HG03135 (cell line): ENCODE data around the gene BCORL1.

ENCODE experiments used
- ATAC-seq: cut with Tn5 transposase; IDR thresholded peaks from one replicate; pipeline ENCODE4 v1.9.1; 2021; ENCODE audit warnings: mild to moderate bottlenecking, moderate library complexity; ENCODE audit not compliant: unreplicated experiment

BCORL1 gene

DNA sequence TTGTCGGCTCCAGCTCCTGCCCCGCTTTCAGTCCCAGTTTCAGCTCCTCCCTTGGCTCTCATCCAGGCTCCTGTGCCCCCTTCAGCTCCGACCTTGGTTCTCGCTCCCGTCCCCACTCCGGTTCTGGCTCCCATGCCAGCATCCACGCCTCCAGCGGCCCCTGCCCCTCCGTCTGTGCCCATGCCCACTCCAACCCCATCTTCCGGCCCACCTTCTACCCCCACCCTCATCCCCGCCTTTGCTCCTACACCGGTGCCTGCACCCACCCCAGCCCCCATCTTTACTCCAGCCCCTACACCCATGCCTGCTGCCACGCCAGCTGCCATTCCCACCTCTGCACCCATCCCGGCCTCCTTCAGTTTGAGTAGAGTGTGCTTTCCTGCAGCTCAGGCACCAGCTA is 31.2 kb downstream of the BCORL1 start:
- no peak for ATAC-seq

DNA sequence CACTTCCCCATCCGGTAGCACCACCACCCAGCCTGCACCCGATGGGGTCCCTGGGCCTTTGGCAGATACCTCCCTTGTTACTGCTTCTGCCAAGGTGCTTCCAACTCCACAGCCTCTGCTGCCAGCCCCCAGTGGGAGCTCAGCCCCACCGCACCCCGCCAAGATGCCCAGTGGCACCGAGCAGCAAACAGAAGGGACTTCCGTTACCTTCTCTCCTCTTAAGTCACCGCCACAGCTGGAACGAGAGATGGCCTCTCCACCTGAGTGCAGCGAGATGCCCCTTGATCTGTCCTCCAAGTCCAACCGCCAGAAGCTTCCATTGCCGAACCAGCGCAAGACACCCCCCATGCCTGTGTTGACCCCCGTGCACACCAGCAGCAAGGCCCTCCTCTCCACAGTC is 31.9 kb downstream of the BCORL1 start:
- no peak for ATAC-seq

- ATAC-seq = no peak
These were observed 32.3 kb downstream of the BCORL1 start for GRCh38 chrX:130014770-130015169.

DNA sequence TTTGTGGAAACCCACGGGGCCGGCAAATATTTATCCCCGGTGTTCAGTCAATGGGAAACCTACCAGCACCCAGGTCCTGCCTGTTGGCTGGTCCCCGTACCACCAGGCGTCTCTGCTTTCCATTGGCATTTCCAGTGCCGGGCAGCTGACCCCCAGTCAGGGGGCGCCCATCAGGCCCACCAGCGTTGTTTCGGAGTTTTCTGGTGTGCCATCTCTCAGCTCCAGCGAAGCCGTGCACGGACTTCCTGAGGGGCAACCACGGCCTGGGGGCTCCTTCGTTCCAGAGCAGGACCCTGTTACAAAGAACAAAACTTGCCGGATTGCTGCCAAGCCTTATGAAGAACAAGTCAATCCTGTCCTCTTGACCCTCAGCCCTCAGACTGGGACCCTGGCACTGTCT is 32.7 kb downstream of the BCORL1 start:
- ATAC-seq = no peak

DNA sequence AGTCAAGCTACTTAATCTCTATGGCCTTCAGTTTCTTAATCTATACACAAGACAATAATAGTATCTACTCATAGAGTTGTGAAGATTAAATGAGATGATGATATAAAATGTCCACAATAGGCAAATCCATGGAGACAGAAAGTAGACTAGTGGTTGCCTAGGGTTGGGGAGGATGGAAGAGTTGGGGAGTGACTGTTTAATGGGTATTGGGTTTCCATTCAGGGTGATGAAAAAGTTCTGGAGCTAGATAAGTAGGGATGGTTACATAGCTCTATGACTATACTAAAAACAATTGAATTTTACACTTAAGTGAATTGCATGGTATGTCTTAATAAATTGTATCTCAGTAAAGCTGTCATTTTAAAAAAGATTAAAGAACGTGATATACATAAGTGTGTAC is 35.7 kb downstream of the BCORL1 start:
- ATAC-seq = no peak

- no peak for ATAC-seq
These were observed 38.4 kb downstream of the BCORL1 start for GRCh38 chrX:130020661-130021324.

GRCh38 chrX:130024127-130024526 is 41.7 kb downstream of the BCORL1 start:
- ATAC-seq = peak; percentile 95

GRCh38 chrX:130025256-130025655 is 42.8 kb downstream of the BCORL1 start:
- ATAC-seq = no peak

DNA sequence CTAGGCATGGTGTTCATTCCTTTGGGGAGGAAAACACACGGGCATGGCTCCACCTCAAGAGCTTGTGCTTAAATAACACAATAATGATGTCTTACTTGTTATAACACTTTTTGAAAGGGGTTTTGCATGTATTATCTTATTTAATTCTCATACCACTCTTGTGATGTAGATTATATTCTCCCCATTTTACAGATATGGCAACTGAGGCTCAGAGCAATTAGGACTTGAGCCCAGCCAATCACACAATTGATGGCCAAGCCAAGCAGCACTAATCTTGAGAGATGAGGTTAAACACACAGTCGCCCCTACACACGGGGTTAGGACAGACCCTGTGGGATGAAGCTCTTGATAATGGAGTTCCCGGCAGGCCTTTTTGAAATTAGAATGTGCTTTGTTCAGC is 45.1 kb downstream of the BCORL1 start:
- ATAC-seq = no peak

GRCh38 chrX:130028196-130028595 is 45.8 kb downstream of the BCORL1 start:
- no peak for ATAC-seq

GRCh38 chrX:130030826-130031225 is 48.4 kb downstream of the BCORL1 start:
- no peak for ATAC-seq

- no peak for ATAC-seq
These were observed 50.1 kb downstream of the BCORL1 start for GRCh38 chrX:130032552-130032951.

DNA sequence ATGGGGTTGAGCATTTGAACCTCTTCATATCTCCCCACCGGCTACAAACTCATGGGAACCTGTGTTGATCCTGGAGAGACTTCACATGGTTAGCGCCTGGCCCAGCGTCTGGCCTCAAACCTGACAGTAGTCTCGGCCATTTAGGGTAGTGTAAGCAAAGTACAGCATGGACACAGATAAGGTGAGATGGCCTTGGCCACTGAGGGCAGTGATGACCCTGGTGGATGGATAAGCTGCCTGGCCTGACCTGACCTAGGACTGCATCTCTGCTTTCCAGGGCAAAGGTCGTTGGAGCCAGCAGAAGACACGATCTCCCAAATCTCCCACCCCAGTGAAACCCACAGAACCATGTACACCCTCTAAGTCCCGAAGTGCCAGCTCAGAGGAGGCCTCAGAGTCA is 51.7 kb downstream of the BCORL1 start:
- ATAC-seq = no peak

DNA sequence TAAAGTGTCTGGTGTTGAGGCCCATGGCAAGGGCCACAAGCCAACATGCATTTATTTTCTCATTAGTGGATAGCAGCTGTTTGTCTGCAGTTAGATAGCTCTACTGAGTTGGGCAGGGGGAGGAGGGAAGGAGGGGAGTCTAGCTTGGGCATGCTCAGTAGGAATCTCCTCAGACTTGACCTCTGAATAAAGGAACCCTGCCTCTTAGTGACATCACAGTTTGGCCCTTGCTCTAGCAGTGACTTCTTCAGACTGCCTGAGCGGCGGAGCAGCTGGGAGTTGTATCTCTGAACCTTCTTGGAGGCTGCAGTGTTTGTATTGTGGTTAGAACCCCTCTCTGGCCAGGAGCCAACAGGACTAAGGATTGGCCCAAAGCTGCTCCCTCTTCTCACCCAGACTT is 57.4 kb downstream of the BCORL1 start:
- no peak for ATAC-seq

- no peak for ATAC-seq
These were observed 65.0 kb downstream of the BCORL1 start for GRCh38 chrX:130047416-130047815.

- no peak for ATAC-seq
These were observed 66.3 kb downstream of the BCORL1 start for GRCh38 chrX:130048686-130049222.

GRCh38 chrX:130049821-130050220 is 67.4 kb downstream of the BCORL1 start:
- ATAC-seq = no peak

DNA sequence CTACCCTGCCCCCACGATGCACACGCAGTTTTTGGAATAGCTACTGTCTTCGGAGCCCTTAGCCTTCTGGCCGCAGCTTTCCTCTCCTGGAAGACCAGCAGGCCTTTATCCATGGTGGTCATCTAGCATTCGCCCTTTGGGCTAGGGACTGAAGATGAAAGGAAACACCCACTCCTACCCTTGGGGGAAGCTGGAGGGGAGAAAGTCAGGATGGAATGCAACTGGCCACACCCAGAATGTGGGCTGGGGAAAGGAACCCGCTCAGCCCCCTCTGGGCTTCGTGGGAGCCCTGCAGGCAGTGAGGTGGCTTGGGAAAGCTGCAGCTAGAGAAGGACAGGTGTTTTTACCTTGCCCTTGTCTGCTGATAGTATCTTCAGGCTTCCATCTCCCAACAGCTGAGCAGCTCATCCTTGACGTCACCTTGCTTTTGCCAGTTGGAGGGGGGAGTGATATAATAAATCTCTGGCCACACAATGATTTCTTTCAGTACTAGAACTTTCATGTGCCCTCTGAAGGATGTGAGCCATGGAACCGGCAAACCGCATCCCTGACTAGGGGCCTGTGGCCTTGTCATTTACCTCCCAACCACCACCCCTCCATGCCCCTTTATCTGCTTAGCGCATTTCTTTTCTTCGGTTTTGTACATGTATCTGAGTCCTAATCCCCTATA is 68.9 kb downstream of the BCORL1 start:
- ATAC-seq = no peak

DNA sequence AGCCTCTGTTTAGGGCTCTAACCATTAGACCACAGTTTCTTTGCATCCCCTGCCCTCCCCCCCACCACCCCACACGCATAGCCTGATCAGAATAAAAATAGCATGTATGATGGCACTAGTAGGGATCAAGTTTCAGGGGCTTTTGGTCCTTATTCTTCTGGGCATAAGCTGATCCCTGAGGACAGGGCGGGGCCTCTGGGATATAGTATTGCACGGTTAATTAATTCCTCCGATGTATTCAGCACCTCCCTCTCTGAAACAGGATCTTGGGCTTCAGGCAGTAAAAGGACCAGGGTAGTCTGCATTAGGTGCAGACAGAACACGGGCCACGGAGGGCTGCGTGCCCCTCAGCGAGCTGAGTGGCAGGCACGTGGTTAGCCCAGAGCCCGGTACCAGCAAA is 70.8 kb downstream of the BCORL1 start:
- no peak for ATAC-seq

DNA sequence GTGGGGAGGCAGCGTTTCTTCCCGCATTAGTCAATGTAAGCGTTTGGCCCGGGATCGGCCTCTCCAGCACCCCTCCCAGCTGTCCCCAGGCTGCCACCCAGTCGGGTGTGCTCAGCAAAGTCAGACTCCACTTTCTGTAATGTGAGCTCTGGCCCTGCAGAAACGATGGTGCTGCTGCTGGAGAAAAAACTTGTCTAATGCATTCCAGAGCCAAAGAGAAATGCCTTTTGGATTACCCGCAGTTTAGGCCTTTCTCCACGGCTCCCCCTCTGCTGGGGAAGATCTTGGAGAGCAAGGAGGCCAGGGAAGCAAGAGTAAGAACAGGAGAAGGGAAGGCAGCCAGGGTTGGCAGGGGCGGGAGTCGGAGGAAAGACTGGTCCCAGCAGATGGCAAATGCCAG is 72.7 kb downstream of the BCORL1 start:
- no peak for ATAC-seq

GRCh38 chrX:130055899-130056298 is 73.5 kb downstream of the BCORL1 start:
- ATAC-seq = no peak

DNA sequence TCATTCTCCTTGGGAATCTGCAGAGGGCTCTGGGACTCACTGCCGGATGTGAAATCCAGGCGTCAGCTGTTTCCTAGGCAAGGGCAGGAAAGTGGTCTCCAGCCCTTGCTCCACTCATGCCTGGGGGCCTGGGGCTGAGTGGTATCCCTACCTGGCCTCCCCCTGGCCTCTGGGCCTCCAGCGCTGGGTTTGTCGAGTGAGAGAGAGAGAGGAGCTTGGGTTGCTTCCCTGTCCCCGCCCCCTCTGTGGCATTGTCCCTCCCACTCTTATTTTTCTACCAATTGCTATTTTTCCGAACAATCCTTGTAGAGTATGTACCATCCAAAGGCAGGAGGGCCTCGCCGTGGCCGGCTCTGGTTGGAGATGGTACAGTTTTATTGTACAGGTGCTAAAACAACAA is 74.8 kb downstream of the BCORL1 start:
- ATAC-seq = no peak

- no peak for ATAC-seq
These were observed 76.2 kb downstream of the BCORL1 start for GRCh38 chrX:130058652-130059051.
